Measurements from ENCODE around the gene CCDC3.
"Not testable (repeated sequence)": the region's sequence is repeated elsewhere in the genome, so short reads cannot be mapped to it uniquely, and the experiment has no call there.

CCDC3 gene

GRCh38 chr10:13000431-13000830 lies 1.1 kb downstream of the CCDC3 start:
- DNase-seq (ENCODE audit: low read depth in 2 of 2) = no peak

GRCh38 chr10:12999849-13000248 lies 1.7 kb downstream of the CCDC3 start:
- no peak for DNase-seq (ENCODE audit: low read depth in 2 of 2)

- no peak for DNase-seq (ENCODE audit: low read depth in 2 of 2)
Measured at GRCh38 chr10:12995425-12995861, 6.1 kb downstream of the CCDC3 start.

GRCh38 chr10:12993595-12993994 lies 7.9 kb downstream of the CCDC3 start:
- no peak for DNase-seq (ENCODE audit: low read depth in 2 of 2)

GRCh38 chr10:12985347-12985746 lies 16.2 kb downstream of the CCDC3 start:
- no peak for DNase-seq (ENCODE audit: low read depth in 2 of 2)

- DNase-seq (ENCODE audit: low read depth in 2 of 2) = no peak
Measured at GRCh38 chr10:12984165-12984747, 17.3 kb downstream of the CCDC3 start.

- not testable (repeated sequence) for DNase-seq (ENCODE audit: low read depth in 2 of 2)
Measured at GRCh38 chr10:12983568-12983967, 17.9 kb downstream of the CCDC3 start.

GRCh38 chr10:12981570-12981969 lies 19.9 kb downstream of the CCDC3 start:
- no peak for DNase-seq (ENCODE audit: low read depth in 2 of 2)

GRCh38 chr10:12980713-12981306 lies 20.7 kb downstream of the CCDC3 start:
- no peak for DNase-seq (ENCODE audit: low read depth in 2 of 2)

- DNase-seq (ENCODE audit: low read depth in 2 of 2) = no peak
Measured at GRCh38 chr10:12980102-12980661, 21.3 kb downstream of the CCDC3 start.

GRCh38 chr10:12978891-12979290 lies 22.6 kb downstream of the CCDC3 start:
- no peak for DNase-seq (ENCODE audit: low read depth in 2 of 2)

- DNase-seq (ENCODE audit: low read depth in 2 of 2) = no peak
Measured at GRCh38 chr10:12975906-12976305, 25.6 kb downstream of the CCDC3 start.

GRCh38 chr10:12975266-12975665 lies 26.2 kb downstream of the CCDC3 start:
- no peak for DNase-seq (ENCODE audit: low read depth in 2 of 2)

GRCh38 chr10:12974491-12975199 lies 26.9 kb downstream of the CCDC3 start:
- no peak for DNase-seq (ENCODE audit: low read depth in 2 of 2)

GRCh38 chr10:12974078-12974477 lies 27.4 kb downstream of the CCDC3 start:
- no peak for DNase-seq (ENCODE audit: low read depth in 2 of 2)

- DNase-seq (ENCODE audit: low read depth in 2 of 2) = no peak
Measured at GRCh38 chr10:12973149-12973718, 28.3 kb downstream of the CCDC3 start.

GRCh38 chr10:12972146-12972545 lies 29.4 kb downstream of the CCDC3 start:
- DNase-seq (ENCODE audit: low read depth in 2 of 2) = no peak

GRCh38 chr10:12971001-12971788 lies 30.3 kb downstream of the CCDC3 start:
- no peak for DNase-seq (ENCODE audit: low read depth in 2 of 2)

GRCh38 chr10:12969951-12970350 lies 31.6 kb downstream of the CCDC3 start:
- no peak for DNase-seq (ENCODE audit: low read depth in 2 of 2)

- peak in 1 of 2 donors; percentile 19 for DNase-seq (ENCODE audit: low read depth in 2 of 2)
Measured at GRCh38 chr10:12966067-12966466, 35.4 kb downstream of the CCDC3 start.

- DNase-seq (ENCODE audit: low read depth in 2 of 2) = no peak
Measured at GRCh38 chr10:12965571-12965970, 35.9 kb downstream of the CCDC3 start.

- no peak for DNase-seq (ENCODE audit: low read depth in 2 of 2)
Measured at GRCh38 chr10:12962556-12962955, 39.0 kb downstream of the CCDC3 start.
